DMS153 treated with DMSO at 0.1 percent for 48 hours (cell line): ENCODE data around the gene MMP26.
"Not testable (repeated sequence)": the region's sequence is repeated elsewhere in the genome, so short reads cannot be mapped to it uniquely, and the experiment has no call there.

Experiments
- DNase-seq: peaks from one replicate; lab custom pipeline; 2025; ENCODE audit not compliant: unreplicated experiment; lab: John Stamatoyannopoulos, UW

The MMP26 gene

GRCh38 chr11:4722616-4723534 lies 18.3 kb downstream of the MMP26 start:
- DNase-seq, result not testable (repeated sequence)

GRCh38 chr11:4727171-4727570 lies 22.6 kb downstream of the MMP26 start:
- no peak for DNase-seq

DNA sequence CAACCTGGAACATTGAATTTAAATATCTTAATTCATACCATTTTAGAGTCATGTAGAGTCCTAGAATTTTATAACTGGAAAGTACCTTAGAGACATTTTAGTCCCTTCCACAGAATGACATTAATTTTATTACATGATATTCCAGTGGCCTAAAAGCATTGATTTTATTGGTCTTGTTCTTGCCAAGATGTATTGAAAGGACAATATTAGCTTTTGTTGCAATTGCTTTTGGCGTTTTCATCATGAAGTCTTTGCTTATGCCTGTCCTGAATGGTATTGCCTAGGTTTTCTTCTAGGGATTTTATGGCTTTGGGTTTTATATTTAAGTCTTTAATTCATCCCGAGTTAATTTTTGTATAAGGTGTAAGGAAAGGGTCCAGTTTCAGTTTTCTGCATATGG lies 36.2 kb downstream of the MMP26 start:
- DNase-seq, result no peak

DNA sequence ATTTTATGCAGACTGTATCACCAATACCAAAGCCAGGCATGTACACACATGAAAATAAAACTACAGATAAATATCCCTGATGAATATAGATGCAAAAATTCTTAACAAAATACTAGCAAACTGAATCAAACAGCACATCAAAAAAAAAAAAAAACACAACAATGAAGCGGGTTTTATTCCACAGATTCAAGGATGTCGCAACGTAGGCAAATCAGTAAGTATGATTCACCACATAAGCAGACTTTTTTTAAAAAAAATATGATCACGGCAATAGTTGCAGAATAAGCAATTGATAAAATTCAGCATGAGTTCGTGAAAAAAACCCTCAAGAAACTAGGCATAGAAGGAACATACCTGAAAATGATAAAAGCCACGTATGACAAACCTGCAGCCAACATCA lies 43.9 kb downstream of the MMP26 start:
- no peak for DNase-seq

DNA sequence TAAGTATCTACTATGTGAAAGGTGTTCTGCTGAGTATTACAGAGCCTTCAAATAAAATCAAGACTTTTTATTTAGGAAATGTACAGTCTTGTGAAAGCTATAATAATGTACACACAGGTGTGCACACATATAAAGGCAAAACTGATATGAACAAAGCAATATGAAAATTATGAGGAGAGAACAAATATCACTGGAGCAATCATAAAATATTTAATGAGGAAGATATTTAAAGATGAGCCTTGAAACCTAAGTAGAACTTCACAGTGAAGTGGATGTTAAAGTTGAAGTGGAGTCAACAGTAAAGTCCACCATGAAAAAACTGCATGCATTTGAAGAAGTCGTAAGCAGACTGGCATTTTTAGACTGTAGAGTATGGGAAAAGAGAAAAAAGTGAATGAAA lies 46.6 kb downstream of the MMP26 start:
- no peak for DNase-seq
